DMS79 (cell line): ENCODE data around the gene MACIR.

Experiments used
- DNase-seq: peaks from one replicate; lab custom pipeline; 2025; lab: John Stamatoyannopoulos, UW

Gene MACIR

DNA sequence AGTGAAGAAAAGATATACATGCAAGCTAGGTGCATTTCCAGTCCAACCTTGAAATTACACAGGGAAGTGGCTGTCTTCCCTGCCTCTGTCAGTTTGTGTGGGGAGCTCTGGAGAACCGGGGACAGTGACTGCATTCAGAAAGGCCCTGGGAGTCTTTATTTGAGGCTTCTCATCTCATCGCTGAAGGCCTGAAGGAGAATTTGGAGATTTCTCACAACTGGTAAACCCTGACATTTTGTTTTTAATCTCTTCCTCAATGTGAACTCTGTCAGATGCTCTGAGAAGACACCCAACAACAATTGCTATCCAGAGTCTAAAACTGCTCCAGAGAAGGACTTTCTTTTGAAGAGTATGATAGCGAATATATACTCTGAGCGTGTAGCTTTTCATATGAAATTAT lies 33.0 kb downstream of the MACIR start:
- DNase-seq = no peak

DNA sequence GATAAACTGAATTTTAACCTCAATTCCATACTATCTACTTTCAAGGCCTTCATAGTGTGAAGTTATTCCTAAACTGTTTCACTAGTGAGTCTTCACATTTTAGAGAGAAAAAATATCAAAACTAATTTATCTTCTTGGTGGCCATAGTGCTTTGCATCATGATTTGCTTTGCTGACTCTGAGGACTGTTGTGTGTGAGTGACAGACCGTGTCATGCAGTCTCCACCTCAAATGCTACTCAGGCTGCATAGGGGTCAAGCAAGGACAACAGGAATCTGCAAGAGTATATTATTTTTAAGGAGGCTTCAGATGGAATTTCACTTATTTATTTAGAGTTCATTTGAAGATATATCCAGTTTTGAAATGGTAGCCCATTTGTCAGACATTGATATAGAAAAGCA lies 34.5 kb downstream of the MACIR start:
- no peak for DNase-seq

DNA sequence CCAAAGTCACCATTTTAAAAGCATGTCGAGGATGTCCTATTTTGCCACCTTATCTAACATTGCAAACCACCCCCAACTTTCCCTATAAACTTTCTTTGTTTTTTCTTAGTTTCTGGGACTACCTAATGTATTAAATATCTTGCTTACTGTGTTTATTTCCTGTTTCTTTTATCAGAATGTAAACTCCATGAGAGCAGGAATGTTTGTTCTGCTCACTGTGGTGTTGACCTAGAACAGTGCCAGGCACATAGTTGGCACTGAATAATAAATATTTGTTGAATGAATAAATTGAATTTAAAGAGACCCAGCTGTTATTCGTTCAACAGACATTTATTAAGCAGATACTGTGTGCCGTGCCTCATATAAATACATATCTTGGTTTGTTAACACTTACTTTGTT lies 35.2 kb downstream of the MACIR start:
- DNase-seq = no peak

DNA sequence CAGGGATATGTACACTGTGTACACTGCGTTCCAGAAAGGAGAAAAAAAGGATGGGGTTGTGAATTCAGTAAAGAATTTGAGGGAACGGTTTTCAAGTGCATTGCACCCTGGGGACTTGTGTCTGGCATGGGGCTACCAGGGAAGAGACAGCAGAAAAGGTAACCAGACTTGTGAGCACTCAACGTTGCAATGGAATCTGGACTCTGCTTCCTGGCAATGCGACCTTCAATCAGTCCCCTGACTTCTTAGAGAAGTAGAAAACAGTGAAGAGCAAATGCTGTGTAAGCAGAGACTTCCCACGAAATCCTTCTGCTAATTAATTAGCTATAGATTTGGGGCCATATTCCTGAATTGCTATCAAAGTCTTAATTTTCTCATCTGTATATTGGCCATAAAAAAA lies 36.3 kb downstream of the MACIR start:
- no peak for DNase-seq

DNA sequence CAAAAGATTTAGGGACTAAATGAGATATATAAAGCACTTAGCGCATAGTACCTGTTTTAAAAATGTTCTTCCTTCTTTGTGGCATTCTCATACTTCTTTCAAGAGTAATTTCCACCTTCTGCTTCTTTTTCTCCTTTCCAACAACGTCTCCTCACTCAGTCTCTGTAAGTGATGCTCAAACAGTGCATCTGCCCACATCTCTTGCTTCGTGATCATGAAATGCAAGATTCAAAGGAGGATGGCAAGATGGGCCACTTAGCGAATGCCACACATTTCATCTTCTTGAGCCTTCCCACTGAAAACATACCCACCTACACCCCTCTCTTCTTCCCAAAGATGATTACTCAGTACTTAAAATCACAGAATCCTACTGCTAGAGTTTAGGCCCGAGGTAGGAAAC lies 36.9 kb downstream of the MACIR start:
- no peak for DNase-seq

DNA sequence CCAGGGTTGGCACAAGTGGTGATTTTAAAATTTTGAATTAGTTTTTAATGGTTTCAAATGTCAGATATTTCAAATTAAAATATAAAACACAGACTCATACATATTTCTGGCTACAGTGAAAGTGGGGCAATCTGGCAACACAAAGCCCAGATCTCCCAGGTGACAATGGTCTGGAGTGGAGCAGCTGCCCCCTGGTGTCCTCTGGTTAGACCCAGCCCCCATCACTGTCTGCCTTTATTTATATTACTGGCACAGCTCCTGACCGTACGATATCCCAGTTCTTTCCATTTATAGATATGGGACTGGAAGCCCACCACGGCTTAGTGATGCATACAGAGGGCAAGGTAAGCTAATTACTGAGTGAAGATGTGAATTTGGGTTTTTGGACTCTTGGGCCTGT lies 37.3 kb downstream of the MACIR start:
- no peak for DNase-seq

DNA sequence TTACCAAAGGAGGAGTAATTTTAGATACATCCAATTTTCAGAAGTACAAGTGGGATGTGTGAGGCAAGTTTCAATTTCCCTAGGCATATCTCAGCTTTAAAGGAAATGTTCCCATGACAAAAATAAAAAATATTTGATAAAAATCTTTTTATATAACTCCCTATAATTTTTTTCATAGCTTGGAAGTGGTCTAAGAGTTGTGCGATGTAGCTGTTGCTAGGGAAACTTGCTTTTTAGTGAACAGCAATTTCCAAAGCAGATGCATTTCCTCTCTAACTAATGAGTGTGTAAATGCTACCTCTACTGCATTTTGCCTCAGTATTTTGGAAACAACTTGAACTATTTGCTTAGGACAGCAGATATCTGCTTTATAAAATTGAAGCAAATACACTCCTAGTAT lies 39.6 kb downstream of the MACIR start:
- no peak for DNase-seq

DNA sequence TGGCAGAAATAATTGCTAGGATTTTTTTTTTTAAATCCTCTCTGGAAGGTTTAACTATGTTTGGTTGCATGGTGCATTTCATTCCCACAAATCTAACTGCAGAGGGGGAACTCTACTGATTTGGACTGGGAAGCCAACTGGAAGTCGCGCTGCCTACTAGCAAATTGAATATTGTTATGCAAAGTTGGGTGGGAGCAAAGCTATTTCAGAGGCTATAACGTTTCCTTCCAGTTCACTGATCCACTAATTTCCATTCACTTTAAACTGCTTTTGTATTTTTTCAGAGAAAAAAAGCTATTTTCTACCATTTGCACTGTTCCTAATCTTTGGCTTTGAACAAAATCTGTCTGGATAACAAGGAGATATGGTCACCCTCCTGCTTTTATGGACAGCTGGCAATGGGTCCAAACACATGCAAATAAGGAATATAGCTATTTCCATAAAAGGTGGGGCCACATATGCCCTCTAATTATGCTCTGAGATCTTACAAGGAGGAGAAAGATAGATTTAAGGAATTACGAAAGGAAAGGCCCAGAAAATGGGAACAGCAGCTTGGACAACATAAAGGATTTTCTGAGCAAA lies 40.1 kb downstream of the MACIR start:
- DNase-seq = no peak

DNA sequence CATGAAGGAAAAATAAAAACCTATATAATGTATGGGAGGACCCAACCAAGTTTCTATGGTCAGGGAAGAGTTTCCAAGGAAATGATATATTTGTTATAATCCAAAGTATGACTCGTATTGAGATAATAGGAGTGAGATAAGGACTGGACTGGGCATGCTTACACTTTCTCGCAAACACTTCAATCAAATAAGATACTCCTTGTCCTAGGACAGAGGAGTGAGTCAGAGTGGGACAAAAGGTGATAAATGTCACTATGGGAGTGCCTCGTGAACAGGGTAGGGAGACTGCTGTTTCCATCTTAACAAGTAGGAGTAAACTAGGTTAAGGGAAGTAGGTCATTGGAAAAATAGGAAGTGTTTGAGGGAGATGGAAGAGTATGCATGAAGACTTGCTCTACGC lies 47.2 kb downstream of the MACIR start:
- no peak for DNase-seq

DNA sequence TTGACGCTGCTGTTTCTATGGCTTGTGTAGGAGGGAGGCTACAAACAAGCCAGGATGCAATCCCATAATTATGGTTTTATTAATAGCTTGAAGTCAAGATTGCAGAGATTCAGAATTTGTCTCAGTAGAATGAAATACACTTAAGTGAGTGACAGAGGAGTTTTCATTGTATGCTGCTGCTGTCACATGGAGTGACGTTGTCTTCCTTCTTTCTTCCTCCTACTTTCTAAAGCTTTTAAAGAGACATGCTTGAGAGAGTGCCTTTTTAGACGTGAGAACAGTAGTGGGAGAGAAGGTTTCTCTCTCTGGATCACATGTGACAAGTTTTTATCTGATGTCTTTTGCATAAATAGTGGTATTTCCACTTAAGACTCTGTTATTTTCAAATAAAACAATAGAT lies 48.9 kb downstream of the MACIR start:
- no peak for DNase-seq

DNA sequence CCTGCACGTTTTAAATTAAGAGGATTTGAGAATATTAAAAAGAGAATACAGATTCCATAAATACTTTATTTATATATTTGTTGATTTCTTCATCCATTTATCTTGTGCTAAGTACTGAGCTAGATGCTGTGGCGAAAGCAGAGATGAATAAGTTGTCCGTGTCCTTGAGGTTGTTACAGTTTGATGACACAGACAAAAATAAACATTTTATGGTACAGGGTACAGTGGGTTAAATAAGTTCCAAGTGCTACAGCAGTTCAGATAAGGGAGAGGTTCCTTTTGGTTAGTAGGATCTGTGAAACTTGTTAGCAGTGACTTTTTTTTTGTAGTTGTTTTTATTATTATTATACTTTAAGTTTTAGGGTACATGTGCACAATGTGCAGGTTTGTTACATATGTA lies 50.2 kb downstream of the MACIR start:
- no peak for DNase-seq

DNA sequence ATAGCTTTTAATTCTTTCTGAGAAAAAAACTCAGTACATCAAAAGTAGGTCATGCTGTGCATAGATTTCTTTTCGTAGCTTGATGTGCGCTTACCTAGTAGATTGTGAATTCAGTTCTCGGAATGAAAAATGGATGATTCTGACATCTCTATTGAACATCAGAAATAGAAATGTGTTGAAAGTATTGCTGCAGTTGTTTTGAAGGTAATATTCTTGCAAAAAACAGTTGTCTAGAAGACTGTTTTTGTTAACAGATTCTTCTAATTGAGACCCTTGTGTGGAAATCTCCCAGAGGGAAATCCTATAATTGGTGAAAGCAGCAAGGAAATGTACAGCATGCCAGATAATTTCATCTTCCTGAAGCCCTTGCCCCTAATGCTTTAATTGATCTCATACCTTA lies 54.5 kb downstream of the MACIR start:
- no peak for DNase-seq

DNA sequence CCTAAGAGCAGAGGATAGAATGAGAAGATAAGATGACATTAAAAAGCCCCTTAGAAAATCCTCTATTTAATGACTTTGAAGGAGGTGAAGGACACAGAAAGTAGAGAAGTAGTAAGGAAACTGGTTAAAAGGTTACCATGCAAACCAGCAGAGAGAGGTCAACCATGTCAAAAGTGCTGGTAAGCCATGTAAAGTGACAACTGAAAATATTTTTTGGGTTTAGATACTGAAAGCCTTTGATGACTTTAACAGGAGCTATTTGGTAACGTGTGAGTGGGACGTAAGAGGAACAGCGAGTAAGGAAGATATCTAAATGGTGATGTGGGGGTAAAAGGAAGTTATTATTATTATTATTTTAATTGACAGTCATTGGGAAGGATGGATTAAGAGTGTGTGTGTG lies 56.9 kb downstream of the MACIR start:
- no peak for DNase-seq

DNA sequence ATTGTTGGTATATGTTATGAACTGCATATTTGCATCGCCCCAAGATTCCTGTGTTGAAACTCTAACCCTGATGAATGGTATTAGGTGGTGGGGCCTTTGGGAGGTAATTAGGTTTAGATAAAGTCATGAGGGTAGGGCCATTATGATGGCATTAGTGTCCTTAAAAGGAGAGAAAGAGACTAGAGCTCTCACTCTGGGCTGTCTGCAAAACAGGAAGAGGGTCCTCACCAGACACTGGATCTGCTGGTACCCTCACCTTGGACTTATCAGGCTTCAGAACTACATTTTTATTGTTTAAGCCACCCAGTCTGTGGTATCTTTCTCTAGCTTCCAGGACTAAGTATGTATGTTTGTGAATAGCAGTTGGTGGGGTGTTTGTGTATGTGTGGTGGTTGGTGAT lies 68.9 kb downstream of the MACIR start:
- no peak for DNase-seq

DNA sequence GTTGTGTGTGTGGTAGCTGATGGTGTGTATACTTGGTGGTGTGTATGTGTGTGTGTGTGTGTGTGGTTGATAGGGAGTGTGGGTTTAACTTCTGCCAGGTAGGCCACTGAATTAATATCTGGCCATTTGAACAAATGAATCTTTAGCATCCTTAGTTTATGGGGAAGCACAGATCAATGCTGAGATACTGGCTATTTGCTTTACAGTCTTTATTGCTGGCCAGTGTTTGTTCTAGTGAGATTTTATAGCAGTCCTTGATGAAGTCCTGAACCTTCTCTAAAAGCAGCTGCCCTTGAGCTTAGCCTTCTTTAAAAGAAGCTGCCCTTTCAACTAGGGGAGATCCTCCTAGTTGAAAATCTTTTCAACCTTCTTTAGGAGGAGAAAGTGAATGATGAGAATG lies 69.3 kb downstream of the MACIR start:
- DNase-seq = no peak
